DND-41 (cell line): ENCODE data around the gene SIRT2.

Experiments used
- CTCF ChIP-seq: IDR thresholded peaks from 2 replicates; pipeline ENCODE4 v1.5.1; 2012; ENCODE audit warnings: borderline replicate concordance, low read length, moderate library complexity, mild to moderate bottlenecking; ENCODE audit not compliant: poor library complexity, severe bottlenecking; ENCODE audit errors: extremely low read depth
- EZH2 ChIP-seq: IDR thresholded peaks from 3 replicates; pipeline ENCODE4 v1.6.1; 2012; ENCODE audit warnings: borderline replicate concordance, low read depth, mild to moderate bottlenecking, moderate library complexity, low read length, inconsistent platforms; ENCODE audit not compliant: severe bottlenecking

GRCh38 chr19:38838986-38839761 lies 60.2 kb downstream of the SIRT2 start:
- no peak for TF ChIP-seq CTCF
- TF ChIP-seq EZH2, result no peak
